HUES48 (cell line): ENCODE results near the gene PSMD3.
"Not testable (repeated sequence)": the region's sequence is repeated elsewhere in the genome, so short reads cannot be mapped to it uniquely, and the experiment has no call there.

Source experiments
- H3K27ac ChIP-seq: one replicate; pipeline ENCODE4 v1.7.0; 2013; ENCODE audit warnings: low read depth, low read length, inconsistent platforms
- H3K27me3 ChIP-seq: 2 replicates; pipeline ENCODE4 v1.6.1; 2013; ENCODE audit warnings: mild to moderate bottlenecking, low read length; ENCODE audit not compliant: control insufficient read depth, insufficient read depth
- H3K36me3 ChIP-seq: 2 replicates; pipeline ENCODE4 v1.6.1; 2013; ENCODE audit warnings: low read length; ENCODE audit not compliant: control insufficient read depth, insufficient read depth
- H3K4me1 ChIP-seq: 2 replicates; pipeline ENCODE4 v1.6.1; 2013; ENCODE audit warnings: mild to moderate bottlenecking, low read length; ENCODE audit not compliant: control insufficient read depth, insufficient read depth
- H3K4me3 ChIP-seq: 2 replicates; pipeline ENCODE4 v1.5.1; 2013; ENCODE audit warnings: mild to moderate bottlenecking, low read depth, low read length
- H3K9ac ChIP-seq: 2 replicates; pipeline ENCODE4 v1.6.1; 2013; ENCODE audit warnings: mild to moderate bottlenecking, low read depth, low read length, moderate library complexity
- H3K9me3 ChIP-seq: 2 replicates; pipeline ENCODE4 v1.6.1; 2013; ENCODE audit warnings: low read length; ENCODE audit not compliant: control insufficient read depth, insufficient read depth

PSMD3 gene

GRCh38 chr17:39946551-39947330 is 33.9 kb upstream of the PSMD3 start:
- Histone ChIP-seq H3K9ac (no peak overlapping the region), H3K4me3 (no peak overlapping the region), H3K4me1 (no peaks in the 10 kb centered on the region; the same call in 1 of the 2 replicates), H3K27ac (no peak overlapping the region), H3K27me3 (0 out of 2 replicates have a peak, but pooled peaks cover under 1% of the 10 kb centered on the region), H3K9me3 (no peaks in the 10 kb centered on the region), H3K36me3 (no peaks in the 10 kb centered on the region)

- H3K36me3 ChIP-seq, H3K9ac ChIP-seq, H3K27me3 ChIP-seq, H3K27ac ChIP-seq, H3K9me3 ChIP-seq, H3K4me1 ChIP-seq, H3K4me3 ChIP-seq: not testable (repeated sequence)
Measured at GRCh38 chr17:39948489-39948828, 32.1 kb upstream of the PSMD3 start.

DNA sequence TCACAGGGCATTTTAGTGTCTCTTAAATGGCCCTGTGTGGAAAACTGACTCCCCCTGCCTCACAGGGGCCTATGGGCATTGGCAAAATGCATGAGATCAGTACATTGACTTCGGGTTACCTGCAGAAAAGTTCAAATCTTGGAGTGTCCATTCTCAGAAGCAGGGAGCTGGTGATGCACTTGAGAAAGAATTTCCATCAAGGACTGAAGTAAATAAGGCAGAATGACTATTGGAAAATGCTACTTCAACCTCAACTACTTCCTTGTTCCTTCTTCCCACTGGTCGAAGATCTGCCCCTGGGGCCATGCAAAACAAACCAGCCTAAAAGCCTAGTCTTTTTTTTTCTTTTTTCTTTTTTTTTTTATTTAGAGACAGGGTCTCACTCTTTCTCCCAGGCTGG is 31.6 kb upstream of the PSMD3 start:
- no peak overlapping the region for H3K9ac ChIP-seq
- H3K36me3 ChIP-seq = no peaks in the 10 kb centered on the region
- peaks cover 8% of the 10 kb centered on the region; the same call in 1 of the 2 replicates for H3K4me1 ChIP-seq
- no peak overlapping the region for H3K27ac ChIP-seq
- H3K9me3 ChIP-seq = no peaks in the 10 kb centered on the region
- H3K4me3 ChIP-seq = no peak overlapping the region
- H3K27me3 ChIP-seq = peaks cover 8% of the 10 kb centered on the region

DNA sequence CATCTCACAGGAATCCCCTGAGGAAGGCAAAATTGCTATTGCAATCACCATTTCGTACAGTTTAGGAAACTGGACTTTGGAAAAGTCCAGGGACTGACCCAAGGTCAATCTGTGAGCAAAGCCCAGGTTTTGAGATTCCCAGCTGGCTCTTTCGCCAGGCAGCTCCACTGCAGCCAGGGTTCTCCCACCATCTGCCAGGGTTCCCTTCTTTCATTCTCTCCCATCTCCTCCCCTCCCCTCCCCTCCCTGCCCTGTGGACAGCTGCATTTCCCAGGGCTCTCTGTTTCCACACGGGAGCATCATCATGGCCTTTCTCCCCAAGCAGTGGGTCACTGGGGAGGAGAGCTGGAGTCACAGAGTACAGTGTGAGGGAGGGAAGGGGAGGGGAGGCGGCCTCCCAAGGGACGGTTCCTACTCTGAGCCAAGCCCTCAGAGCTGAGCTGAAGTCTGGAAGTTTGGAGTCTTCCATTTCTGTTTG is 29.7 kb upstream of the PSMD3 start:
- Histone ChIP-seq H3K9me3 (no peaks in the 10 kb centered on the region), H3K4me1 (peaks cover 8% of the 10 kb centered on the region; the same call in 1 of the 2 replicates), H3K4me3 (no peak overlapping the region), H3K27ac (no peak overlapping the region), H3K36me3 (no peaks in the 10 kb centered on the region), H3K9ac (no peak overlapping the region), H3K27me3 (peaks cover 8% of the 10 kb centered on the region)

DNA sequence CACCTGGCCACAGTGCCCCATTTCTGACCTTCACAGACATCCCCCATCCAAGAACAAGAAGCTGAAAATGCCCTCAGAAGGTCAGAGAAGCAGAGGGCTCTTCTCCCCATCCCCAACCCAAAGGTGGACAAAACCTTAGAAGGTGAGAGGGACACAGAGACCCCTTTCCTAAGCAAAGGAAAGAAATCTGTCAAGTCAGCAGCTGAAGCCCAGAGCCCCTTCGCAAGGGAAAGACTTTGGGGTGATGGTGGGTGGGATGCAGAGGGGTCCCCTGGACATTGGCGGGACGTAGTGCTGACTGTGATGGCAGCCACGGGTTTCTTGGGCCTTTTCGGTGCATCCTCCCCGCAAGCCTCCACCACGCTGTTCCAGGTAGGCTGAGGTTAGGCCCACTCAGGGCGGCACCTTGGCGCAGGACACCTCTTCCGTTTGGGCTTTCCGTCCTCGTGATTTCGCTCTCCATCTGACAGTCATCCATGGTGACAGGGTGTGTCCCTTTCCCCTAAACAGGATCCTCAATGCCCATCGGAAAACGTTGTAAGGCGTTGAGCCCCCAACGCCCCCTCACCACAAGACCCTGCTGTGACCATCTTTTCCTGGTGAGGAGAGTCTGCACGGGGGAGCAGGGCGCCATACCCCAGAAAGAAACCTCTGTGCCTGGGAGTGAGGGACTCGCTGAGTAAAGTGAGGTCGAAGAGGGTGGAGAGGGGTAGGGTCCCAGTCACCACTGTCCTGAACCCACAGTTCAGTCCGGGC is 28.5 kb upstream of the PSMD3 start:
- H3K9ac ChIP-seq = no peak overlapping the region
- H3K36me3 ChIP-seq = no peaks in the 10 kb centered on the region
- H3K27me3 ChIP-seq = peaks cover 8% of the 10 kb centered on the region
- H3K27ac ChIP-seq = peak overlapping the region; percentile 42
- no peaks in the 10 kb centered on the region for H3K9me3 ChIP-seq
- peaks cover 8% of the 10 kb centered on the region; the same call in 1 of the 2 replicates for H3K4me1 ChIP-seq
- H3K4me3 ChIP-seq = peak overlapping the region; percentile 62

- H3K9ac ChIP-seq = peak overlapping the region; percentile 84; the same call in 1 of the 2 replicates
- peaks cover 8% of the 10 kb centered on the region; the same call in 1 of the 2 replicates for H3K4me1 ChIP-seq
- H3K27me3 ChIP-seq = peaks cover 8% of the 10 kb centered on the region
- H3K9me3 ChIP-seq = no peaks in the 10 kb centered on the region
- no peaks in the 10 kb centered on the region for H3K36me3 ChIP-seq
- peak overlapping the region; percentile 95 for H3K27ac ChIP-seq
- peak overlapping the region; percentile 86 for H3K4me3 ChIP-seq
Measured at GRCh38 chr17:39952680-39953470, 27.7 kb upstream of the PSMD3 start.

DNA sequence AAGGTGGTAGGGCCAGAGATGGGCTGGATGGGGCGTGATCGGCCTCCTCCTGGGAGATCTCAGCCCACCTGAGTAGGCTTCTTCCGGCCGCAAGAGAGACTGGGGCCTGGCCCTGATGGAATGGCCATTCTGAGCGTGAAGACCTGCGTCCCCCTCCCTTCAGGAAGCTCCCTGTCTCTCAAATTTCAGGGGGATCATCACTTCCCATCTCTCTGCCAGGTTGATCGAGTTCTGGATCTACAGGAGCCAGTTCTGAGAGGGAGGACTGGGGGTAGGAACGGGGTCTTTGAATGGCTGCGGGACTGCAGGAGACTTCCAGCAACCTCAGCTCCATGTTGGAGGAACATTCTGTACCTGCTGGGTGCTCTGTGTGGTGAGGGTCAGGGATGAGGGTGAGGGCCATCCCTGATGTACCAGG is 27.1 kb upstream of the PSMD3 start:
- peak overlapping the region; percentile 84 for H3K9ac ChIP-seq
- no peaks in the 10 kb centered on the region for H3K36me3 ChIP-seq
- no peaks in the 10 kb centered on the region for H3K9me3 ChIP-seq
- peaks cover 8% of the 10 kb centered on the region for H3K27me3 ChIP-seq
- peaks cover 8% of the 10 kb centered on the region; the same call in 1 of the 2 replicates for H3K4me1 ChIP-seq
- peak overlapping the region; percentile 86 for H3K4me3 ChIP-seq
- H3K27ac ChIP-seq = peak overlapping the region; percentile 95

GRCh38 chr17:39954876-39955275 is 25.7 kb upstream of the PSMD3 start:
- peaks cover 8% of the 10 kb centered on the region for H3K27me3 ChIP-seq
- no peaks in the 10 kb centered on the region for H3K9me3 ChIP-seq
- no peak overlapping the region for H3K4me3 ChIP-seq
- no peak overlapping the region for H3K27ac ChIP-seq
- H3K4me1 ChIP-seq = peaks cover 8% of the 10 kb centered on the region; the same call in 1 of the 2 replicates
- H3K9ac ChIP-seq = no peak overlapping the region
- H3K36me3 ChIP-seq = no peaks in the 10 kb centered on the region

DNA sequence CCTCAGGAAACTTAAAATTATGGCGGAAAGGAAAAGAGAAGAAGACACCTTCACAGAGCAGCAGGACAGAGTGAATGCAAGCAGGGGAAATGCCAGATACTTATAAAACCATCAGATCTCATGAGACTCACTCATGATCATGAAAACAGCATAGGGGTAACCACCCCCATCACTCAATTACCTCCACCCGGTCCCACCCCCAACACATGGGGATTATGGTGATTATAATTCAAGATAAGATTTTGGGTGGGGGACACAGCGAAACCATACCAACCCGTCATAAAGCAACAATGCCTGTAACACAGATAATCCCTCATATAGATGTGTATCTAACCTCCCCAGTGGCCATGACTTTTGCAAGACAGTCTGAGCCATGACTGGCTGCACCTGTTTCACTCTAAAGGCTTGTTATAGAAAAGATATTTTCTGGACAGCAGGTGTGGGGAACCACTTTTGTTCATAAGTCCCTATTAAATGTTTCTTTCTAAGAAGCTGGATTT is 24.8 kb upstream of the PSMD3 start:
- Histone ChIP-seq H3K27ac (no peak overlapping the region), H3K4me3 (no peak overlapping the region), H3K36me3 (no peaks in the 10 kb centered on the region), H3K4me1 (peaks cover 8% of the 10 kb centered on the region; the same call in 1 of the 2 replicates), H3K27me3 (peaks cover 8% of the 10 kb centered on the region), H3K9ac (no peak overlapping the region), H3K9me3 (no peaks in the 10 kb centered on the region)

DNA sequence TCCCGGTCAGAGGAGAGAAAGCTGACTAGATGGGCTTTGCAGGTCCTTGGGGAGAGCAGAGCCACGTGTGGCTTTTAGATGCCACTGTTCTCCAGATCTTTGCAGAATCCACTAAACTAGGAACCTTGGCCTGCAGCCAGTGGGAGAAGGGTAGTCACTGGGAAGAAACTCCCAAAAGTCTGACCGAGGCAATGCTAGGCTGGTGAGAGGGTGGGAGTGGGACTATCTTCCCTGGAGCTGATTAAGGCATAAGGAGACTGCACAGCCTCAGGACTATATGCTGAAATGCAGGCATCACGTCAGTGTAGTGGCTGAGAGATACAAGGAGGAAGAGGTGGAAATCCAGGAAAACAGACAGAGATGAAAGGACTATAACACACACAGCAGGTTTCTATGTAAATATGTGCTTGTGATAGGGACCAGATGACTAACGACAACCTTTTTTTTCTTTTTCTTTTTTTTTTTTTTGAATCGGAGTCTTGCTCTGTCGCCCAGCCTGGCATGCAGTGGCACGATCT is 20.0 kb upstream of the PSMD3 start:
- Histone ChIP-seq H3K9ac (no peak overlapping the region), H3K4me3 (no peak overlapping the region), H3K9me3 (no peaks in the 10 kb centered on the region), H3K27ac (no peak overlapping the region), H3K4me1 (no peaks in the 10 kb centered on the region; the same call in 1 of the 2 replicates), H3K27me3 (no peaks in the 10 kb centered on the region), H3K36me3 (no peaks in the 10 kb centered on the region)
